ENCODE measurements around the gene DPP9. TPM values are rescaled to one million over a fixed set of nuclear protein-coding genes. Genes with fewer than 3 reads are reported as not detected.

The DPP9 gene
- total and polyA plus RNA-seq, 2 of the 4 experiments (the other 2 are of a cell fraction) = 12.4 to 33.0 TPM

- BruUV-seq (replicated peaks) = no TSS peak
- Histone ChIP-seq H3K4ac (ENCODE audit: low read depth, low read length) (no peak overlapping the region), H2AK9ac (replicated peaks; ENCODE audit: low read depth, low read length, poor library complexity) (no peak overlapping the region), H3K4me1 (ENCODE audit: control insufficient read depth, insufficient read depth, low read length) (peaks cover 4% of the 10 kb centered on the region; the same call in 1 of the 2 replicates), H2AFZ (replicated peaks; ENCODE audit: low read length, poor library complexity) (no peak overlapping the region), H3K56ac (ENCODE audit: extremely low read depth, insufficient read depth, low read length) (no peak overlapping the region), H3K9ac (ENCODE audit: low read depth, low read length) (no peak overlapping the region), H4K91ac (ENCODE audit: insufficient read depth, low read depth, low read length) (no peak overlapping the region), H2BK20ac (ENCODE audit: low read depth, low read length) (no peak overlapping the region), H3K14ac (replicated peaks; ENCODE audit: low read depth, low read length) (no peak overlapping the region), H3K9me1 (ENCODE audit: insufficient read depth, low read length) (no peaks in the 10 kb centered on the region; the same call in 1 of the 2 replicates), H3K23ac (ENCODE audit: low read depth, low read length) (no peak overlapping the region), H2BK5ac (ENCODE audit: low read depth, low read length, poor library complexity, severe bottlenecking) (no peak overlapping the region), H4K5ac (ENCODE audit: low read depth, low read length) (no peak overlapping the region), H3K27ac (ENCODE audit: insufficient read depth, low read length) (no peak overlapping the region), H4K8ac (ENCODE audit: low read depth in 2 of 2, low read length in 2 of 2) (no peak overlapping the region), H2BK15ac (ENCODE audit: low read depth, low read length) (no peak overlapping the region), H3K4me2 (ENCODE audit: low read depth, low read length) (no peak overlapping the region), H3K79me1 (ENCODE audit: low read depth in 1 of 2, low read length in 2 of 2) (peaks cover 14 to 18% of the 10 kb centered on the region in 2 experiments), H3K4me3 (ENCODE audit: insufficient read depth, low read depth, low read length) (no peak overlapping the region), H4K20me1 (ENCODE audit: insufficient read depth, low read length) (peaks cover 8% of the 10 kb centered on the region), H3K27me3 (ENCODE audit: control insufficient read depth, insufficient read depth, low read length) (no peaks in the 10 kb centered on the region), H2BK120ac (ENCODE audit: low read depth, low read length) (no peak overlapping the region), H3K18ac (ENCODE audit: low read depth, low read length) (no peak overlapping the region), H2AK5ac (ENCODE audit: low read depth, low read length) (no peak overlapping the region), H3K36me3 (ENCODE audit: control insufficient read depth, insufficient read depth, low read length) (peaks cover 18% of the 10 kb centered on the region), H3K9me3 (ENCODE audit: control insufficient read depth, insufficient read depth, low read length) (no peaks in the 10 kb centered on the region)
- dilution Hi-C loops (cut with HindIII; ENCODE audit: low sequenced_read_pairs, unreplicated experiment) = no loop called here
- ATAC-seq (ENCODE audit: low read depth) (no peak), DNase-seq (no peak)
- TF ChIP-seq FOS (IDR thresholded peaks at IDR 0.05; ENCODE audit: low read depth, low read length) (no peak), RAD21 (IDR thresholded peaks at IDR 0.05; ENCODE audit: low read length) (no peak), POLR2A (IDR thresholded peaks at IDR 0.05; ENCODE audit: low read depth, low read length) (no peak), CTCF (conservative IDR thresholded peaks at IDR 0.05; ENCODE audit: low read depth, low read length) (no peak), CHD1 (IDR thresholded peaks at IDR 0.05; ENCODE audit: low read depth, low read length) (no peak), CEBPB (IDR thresholded peaks at IDR 0.05; ENCODE audit: low read depth, low read length) (no peak), USF2 (IDR thresholded peaks at IDR 0.05; ENCODE audit: low read depth, low read length) (no peak), NFE2L2 (IDR thresholded peaks at IDR 0.05; ENCODE audit: low read depth, low read length) (no peak), MXI1 (IDR thresholded peaks at IDR 0.05; ENCODE audit: borderline replicate concordance, low read depth, low read length) (no peak), MAFK (IDR thresholded peaks at IDR 0.05; ENCODE audit: low read depth, low read length) (no peak), RFX5 (IDR thresholded peaks at IDR 0.05; ENCODE audit: low read depth, low read length) (no peak), BHLHE40 (IDR thresholded peaks at IDR 0.05; ENCODE audit: low read depth, low read length) (no peak), SMC3 (IDR thresholded peaks at IDR 0.05; ENCODE audit: low read depth, low read length) (no peak)
- TF ChIP-seq, protein P1, sequence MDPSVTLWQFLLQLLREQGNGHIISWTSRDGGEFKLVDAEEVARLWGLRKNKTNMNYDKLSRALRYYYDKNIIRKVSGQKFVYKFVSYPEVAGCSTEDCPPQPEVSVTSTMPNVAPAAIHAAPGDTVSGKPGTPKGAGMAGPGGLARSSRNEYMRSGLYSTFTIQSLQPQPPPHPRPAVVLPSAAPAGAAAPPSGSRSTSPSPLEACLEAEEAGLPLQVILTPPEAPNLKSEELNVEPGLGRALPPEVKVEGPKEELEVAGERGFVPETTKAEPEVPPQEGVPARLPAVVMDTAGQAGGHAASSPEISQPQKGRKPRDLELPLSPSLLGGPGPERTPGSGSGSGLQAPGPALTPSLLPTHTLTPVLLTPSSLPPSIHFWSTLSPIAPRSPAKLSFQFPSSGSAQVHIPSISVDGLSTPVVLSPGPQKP (IDR thresholded peaks at IDR 0.05; ENCODE audit: borderline replicate concordance, low read depth, low read length) = no peak
- no CpG with 5 or more reads among the region's 4 CpGs for WGBS, 2 experiments (ENCODE audit: extremely low coverage in 2 of 2, insufficient read length in 1 of 2)
- intact Hi-C loops (cut with micrococcal nuclease) = no loop called here
- ChIA-PET CTCF (interaction anchor here (0.6 kb wide), 2 partner anchors 39 to 50 kb away, joined by 4 to 5 read pairs; no protein-coding TSS in a partner anchor), POLR2A (ENCODE audit: unreplicated experiment) (no interaction called here)
- in situ Hi-C loops (cut with MboI; ENCODE audit: low sequenced_read_pairs) = no loop called here
Observed at GRCh38 chr19:4673216-4673615, 50.4 kb downstream of the DPP9 start.

All from IMR-90 (cell line).